HL-60 (cell line): Measurements from ENCODE around the gene TRIM36.

ENCODE experiments used
- DNase-seq, 2 experiments: peaks; one replicate each; pipeline ENCODE4 v3.0.0-alpha.2; 2010 to 2020; ENCODE audit warnings: low read depth in 1 of 2, low spot score in 1 of 2
- H3K27ac ChIP-seq: fragments of 250-450 bp; sonication (Bioruptor Pico); replicated peaks from 2 replicates; pipeline ENCODE4 v1.5.1; 2020; ENCODE audit warnings: mild to moderate bottlenecking, moderate library complexity
- H3K27me3 ChIP-seq: fragments of 250-450 bp; sonication (Bioruptor Pico); 2 replicates; pipeline ENCODE4 v1.5.1; 2021; ENCODE audit warnings: mild to moderate bottlenecking, moderate library complexity; ENCODE audit not compliant: insufficient read depth, poor library complexity, severe bottlenecking
- H3K4me3 ChIP-seq: replicated peaks from 2 replicates; pipeline ENCODE4 v1.5.1; 2011; ENCODE audit warnings: mild to moderate bottlenecking, control low read depth, low read length; ENCODE audit not compliant: insufficient read depth
- GABPA ChIP-seq: IDR thresholded peaks from 2 replicates; pipeline ENCODE4 v1.6.1; 2012; ENCODE audit warnings: low read depth
- POLR2AphosphoS5 ChIP-seq: IDR thresholded peaks from 2 replicates; pipeline ENCODE4 v1.6.1; 2012; ENCODE audit warnings: low read depth
- REST ChIP-seq: IDR thresholded peaks from 2 replicates; pipeline ENCODE4 v1.6.1; 2012; ENCODE audit warnings: low read depth; ENCODE audit not compliant: insufficient replicate concordance
- SPI1 ChIP-seq: IDR thresholded peaks from 2 replicates; pipeline ENCODE4 v1.6.1; 2012; ENCODE audit warnings: low read depth, mild to moderate bottlenecking, borderline replicate concordance
- TF ChIP-seq, protein P1 (sequence below): IDR thresholded peaks from one replicate; pipeline ENCODE4 v1.5.1; 2011; ENCODE audit warnings: low read length, control low read depth, inconsistent platforms; ENCODE audit not compliant: insufficient read depth

The TRIM36 gene

DNA sequence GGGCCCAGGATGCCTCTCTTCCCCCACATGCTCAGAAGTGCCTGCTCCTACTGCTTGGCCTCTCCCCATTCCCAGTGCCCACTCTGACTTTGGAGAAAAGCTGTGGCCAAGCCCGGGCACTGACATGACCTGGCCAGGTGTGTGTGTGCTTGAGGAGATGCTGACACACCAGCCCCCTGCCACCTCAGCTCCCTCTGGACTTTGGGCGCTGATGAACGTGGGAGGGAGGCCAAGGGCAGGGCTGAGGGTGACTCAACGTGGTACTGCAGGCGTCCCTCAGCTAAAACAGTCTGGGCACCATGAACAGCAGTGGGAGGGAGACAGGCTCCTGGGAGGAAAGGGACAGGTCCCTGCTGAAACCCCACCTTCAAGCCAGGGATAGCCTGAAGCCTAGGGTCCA lies 3.9 kb downstream of the TRIM36 start:
- Histone ChIP-seq H3K27me3 (no peaks in the 10 kb centered on the region), H3K4me3 (no peak overlapping the region), H3K27ac (no peak overlapping the region)
- TF ChIP-seq POLR2AphosphoS5 (no peak), GABPA (no peak), SPI1 (no peak), REST (no peak)
- TF ChIP-seq, protein P1, sequence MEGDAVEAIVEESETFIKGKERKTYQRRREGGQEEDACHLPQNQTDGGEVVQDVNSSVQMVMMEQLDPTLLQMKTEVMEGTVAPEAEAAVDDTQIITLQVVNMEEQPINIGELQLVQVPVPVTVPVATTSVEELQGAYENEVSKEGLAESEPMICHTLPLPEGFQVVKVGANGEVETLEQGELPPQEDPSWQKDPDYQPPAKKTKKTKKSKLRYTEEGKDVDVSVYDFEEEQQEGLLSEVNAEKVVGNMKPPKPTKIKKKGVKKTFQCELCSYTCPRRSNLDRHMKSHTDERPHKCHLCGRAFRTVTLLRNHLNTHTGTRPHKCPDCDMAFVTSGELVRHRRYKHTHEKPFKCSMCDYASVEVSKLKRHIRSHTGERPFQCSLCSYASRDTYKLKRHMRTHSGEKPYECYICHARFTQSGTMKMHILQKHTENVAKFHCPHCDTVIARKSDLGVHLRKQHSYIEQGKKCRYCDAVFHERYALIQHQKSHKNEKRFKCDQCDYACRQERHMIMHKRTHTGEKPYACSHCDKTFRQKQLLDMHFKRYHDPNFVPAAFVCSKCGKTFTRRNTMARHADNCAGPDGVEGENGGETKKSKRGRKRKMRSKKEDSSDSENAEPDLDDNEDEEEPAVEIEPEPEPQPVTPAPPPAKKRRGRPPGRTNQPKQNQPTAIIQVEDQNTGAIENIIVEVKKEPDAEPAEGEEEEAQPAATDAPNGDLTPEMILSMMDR, result no peak
- DNase-seq, result no peak

- no peak overlapping the region for H3K4me3 ChIP-seq
- no peak for DNase-seq
- no peak for TF ChIP-seq SPI1
- H3K27ac ChIP-seq, result no peak overlapping the region
- no peaks in the 10 kb centered on the region for H3K27me3 ChIP-seq
These were observed 8.7 kb downstream of the TRIM36 start for GRCh38 chr5:115160975-115161475.

DNA sequence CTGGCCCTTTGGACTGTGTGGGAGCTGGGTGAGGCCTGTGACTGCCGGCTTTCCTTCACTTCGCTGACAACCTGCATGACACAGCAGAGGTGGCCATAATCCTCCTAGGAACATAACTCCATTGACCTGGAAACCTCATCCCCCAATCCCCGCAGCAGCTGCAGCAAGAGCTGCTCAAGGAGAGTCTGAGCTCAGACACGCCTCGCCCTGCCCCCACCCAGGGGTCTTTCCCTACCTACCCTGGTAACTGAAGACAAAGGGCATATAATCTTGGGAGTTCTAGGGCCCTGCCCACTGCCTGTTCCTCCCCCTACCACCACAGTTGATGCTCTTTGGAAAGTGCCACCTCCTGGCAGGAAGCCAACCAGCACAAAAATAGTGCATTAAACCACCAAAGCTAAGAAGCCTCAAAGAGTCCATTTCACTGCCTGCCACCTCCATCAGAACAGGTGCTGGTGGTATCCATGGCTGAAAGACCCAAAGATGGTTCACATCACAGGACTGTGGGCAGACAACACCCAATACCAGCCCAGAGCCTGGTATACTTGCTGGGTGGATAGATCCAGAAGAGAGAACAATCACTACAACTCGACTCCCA lies 18.4 kb downstream of the TRIM36 start:
- Histone ChIP-seq H3K27ac (no peak overlapping the region), H3K27me3 (no peaks in the 10 kb centered on the region), H3K4me3 (no peak overlapping the region)
- TF ChIP-seq, protein P1, result no peak
- no peak for TF ChIP-seq SPI1
- no peak for DNase-seq

DNA sequence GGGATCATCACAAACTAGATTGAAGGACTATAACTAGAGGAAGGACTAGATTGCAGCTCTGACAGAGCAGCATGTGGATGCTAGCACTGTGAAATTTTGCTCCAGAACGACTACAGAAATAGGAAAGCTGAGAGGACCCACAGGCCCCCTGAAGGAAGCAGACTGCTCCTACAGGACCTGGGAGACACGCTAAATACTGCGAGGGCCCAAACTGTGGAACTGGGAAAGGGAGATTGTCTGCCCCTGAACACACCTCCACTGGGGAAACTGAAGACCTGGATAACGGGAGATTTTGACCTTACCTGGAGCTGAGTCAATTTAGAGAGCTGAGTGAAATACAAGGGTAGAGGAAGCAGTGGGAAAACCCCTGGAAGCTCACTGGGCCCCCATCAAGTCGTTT lies 19.2 kb downstream of the TRIM36 start:
- no peak overlapping the region for H3K27ac ChIP-seq
- H3K4me3 ChIP-seq, result no peak overlapping the region
- no peak for DNase-seq
- no peaks in the 10 kb centered on the region for H3K27me3 ChIP-seq
- no peak for TF ChIP-seq POLR2AphosphoS5
- TF ChIP-seq SPI1, result no peak
- no peak for TF ChIP-seq REST
- TF ChIP-seq GABPA, result no peak
- TF ChIP-seq, protein P1, result no peak
